Mucosa of descending colon (tissue), 3 donors: Measurements from ENCODE around the gene PDE4B. TPM values are rescaled to one million over a fixed set of nuclear protein-coding genes. Genes with fewer than 3 reads are reported as not detected.

Source experiments
- ATAC-seq: fragments of 200-7000 bp; cut with Tn5 transposase; one replicate; pipeline ENCODE4 v1.9.1; 2020; ENCODE audit warnings: mild to moderate bottlenecking, moderate library complexity
- DNase-seq, 3 donors: peaks; one replicate each; pipeline ENCODE4 v3.0.0-alpha.2; 2020
- H3K36me3 ChIP-seq: fragments of 200-600 bp; one replicate; pipeline ENCODE4 v1.8.0; 2021; ENCODE audit warnings: low read depth, mild to moderate bottlenecking
- H3K4me1 ChIP-seq: fragments of 200-600 bp; one replicate; pipeline ENCODE4 v1.8.0; 2021; ENCODE audit warnings: low read depth, mild to moderate bottlenecking
- H3K4me3 ChIP-seq: fragments of 200-600 bp; one replicate; pipeline ENCODE4 v1.8.0; 2021; ENCODE audit warnings: mild to moderate bottlenecking
- H3K9me3 ChIP-seq: fragments of 200-600 bp; one replicate; pipeline ENCODE4 v1.8.0; 2021; ENCODE audit warnings: mild to moderate bottlenecking
- CTCF ChIP-seq: fragments of 200-600 bp; IDR thresholded peaks from one replicate; pipeline ENCODE4 v1.8.0; 2022; ENCODE audit warnings: antibody characterized with exemption, mild to moderate bottlenecking
- intact Hi-C, 2 donors: fragments of 100-400 bp; cut with DNase I in 1 of 2; cut with micrococcal nuclease in 1 of 2; formaldehyde crosslinking; loops; one replicate each; pipeline versions ENCODE4 v1.11.0 to v1.11.1; 2022; cut with DNase I, micrococcal nuclease
- total RNA-seq, 3 donors: library from RNA; stranded (reverse); fragmentation: NEBNext Ultra II Directional in 2 of 3; extraction: Animal tissue kit (Norgen Biotek cat#: 25700) in 2 of 3; gene quantifications; one replicate each; pipeline versions ENCODE4 v1.2.1 to v1.2.4, GENCODE V29; 2021 to 2023
- donor health status: DM: no; HTN: no; CAD: no; lungs with moderate emphysema.
- donor health status: DM: no; HTN: no; CAD: no.
- donor health status: DM: no; HTN: yes; CAD: no.

The PDE4B gene
- total RNA-seq, 3 donors from 2014 or later = 3.4 to 6.6 (median 4.9) TPM

- DNase-seq (no peak), ATAC-seq (no peak)
- intact Hi-C loops = no loop called here
- Histone ChIP-seq H3K36me3 (no peaks in the 10 kb centered on the region), H3K4me1 (no peaks in the 10 kb centered on the region), H3K4me3 (no peak overlapping the region), H3K9me3 (no peaks in the 10 kb centered on the region)
- no peak for TF ChIP-seq CTCF
Observed at GRCh38 chr1:66175098-66175497, 382.4 kb downstream of the PDE4B start.

- TF ChIP-seq CTCF = no peak
- DNase-seq = no peak
- no peaks in the 10 kb centered on the region for H3K36me3 ChIP-seq
- H3K4me3 ChIP-seq = no peak overlapping the region
- H3K9me3 ChIP-seq = no peaks in the 10 kb centered on the region
- no peak for ATAC-seq
- H3K4me1 ChIP-seq = no peaks in the 10 kb centered on the region
- intact Hi-C loops = no loop called here
Observed at GRCh38 chr1:66175581-66175980, 382.9 kb downstream of the PDE4B start.

- intact Hi-C loops = no loop called here
- no peaks in the 10 kb centered on the region for H3K4me1 ChIP-seq
- no peaks in the 10 kb centered on the region for H3K9me3 ChIP-seq
- no peak for TF ChIP-seq CTCF
- H3K36me3 ChIP-seq = no peaks in the 10 kb centered on the region
- H3K4me3 ChIP-seq = no peak overlapping the region
- ATAC-seq = no peak
- no peak for DNase-seq
Observed at GRCh38 chr1:66176012-66176715, 383.5 kb downstream of the PDE4B start.

- ATAC-seq = no peak
- no peak for TF ChIP-seq CTCF
- no peaks in the 10 kb centered on the region for H3K36me3 ChIP-seq
- no peaks in the 10 kb centered on the region for H3K4me1 ChIP-seq
- intact Hi-C loops = no loop called here
- H3K4me3 ChIP-seq = no peak overlapping the region
- DNase-seq = no peak
- H3K9me3 ChIP-seq = no peaks in the 10 kb centered on the region
Observed at GRCh38 chr1:66176832-66177231, 384.1 kb downstream of the PDE4B start.

GRCh38 chr1:66177510-66177909 lies 384.8 kb downstream of the PDE4B start:
- Histone ChIP-seq H3K9me3 (no peaks in the 10 kb centered on the region), H3K36me3 (no peaks in the 10 kb centered on the region), H3K4me1 (no peaks in the 10 kb centered on the region), H3K4me3 (no peak overlapping the region)
- DNase-seq (no peak), ATAC-seq (no peak)
- TF ChIP-seq CTCF = no peak
- intact Hi-C loops = no loop called here

- no peak for ATAC-seq
- Histone ChIP-seq H3K36me3 (no peaks in the 10 kb centered on the region), H3K4me3 (no peak overlapping the region), H3K4me1 (no peaks in the 10 kb centered on the region), H3K9me3 (no peaks in the 10 kb centered on the region)
- no peak for TF ChIP-seq CTCF
- intact Hi-C loops = no loop called here
- no peak for DNase-seq
Observed at GRCh38 chr1:66182026-66182425, 389.3 kb downstream of the PDE4B start.
